ENCODE results near the gene ITIH3. TPM values are rescaled to one million over a fixed set of nuclear protein-coding genes. Genes with fewer than 3 reads are reported as not detected.

The ITIH3 gene
- total RNA-seq, 1 experiment from 2014 or later = not detected

- Histone ChIP-seq H3K27me3 (replicated peaks; ENCODE audit: insufficient read depth, low read depth, low read length, poor library complexity) (no peaks in the 10 kb centered on the region), H3K4me1 (ENCODE audit: insufficient read depth, low read length, poor library complexity, severe bottlenecking) (no peaks in the 10 kb centered on the region), H3K9me3 (ENCODE audit: low read depth, low read length, poor library complexity, severe bottlenecking) (no peaks in the 10 kb centered on the region), H3K27ac (ENCODE audit: low read depth, low read length, poor library complexity, severe bottlenecking) (no peak overlapping the region), H3K4me3 (ENCODE audit: low read depth, low read length, poor library complexity, severe bottlenecking) (no peak overlapping the region), H3K36me3 (ENCODE audit: insufficient read depth, low read length, poor library complexity, severe bottlenecking) (no peaks in the 10 kb centered on the region)
- BruUV-seq (replicated peaks) = no TSS peak
- DNase-seq (ENCODE audit: low spot score) = no peak
- intact Hi-C loops (cut with micrococcal nuclease; ENCODE audit: unreplicated experiment) = no loop called here
- ChIA-PET CTCF (no interaction called here), POLR2A (ENCODE audit: low non-redundant PET) (no interaction called here)
- TF ChIP-seq, protein P1, sequence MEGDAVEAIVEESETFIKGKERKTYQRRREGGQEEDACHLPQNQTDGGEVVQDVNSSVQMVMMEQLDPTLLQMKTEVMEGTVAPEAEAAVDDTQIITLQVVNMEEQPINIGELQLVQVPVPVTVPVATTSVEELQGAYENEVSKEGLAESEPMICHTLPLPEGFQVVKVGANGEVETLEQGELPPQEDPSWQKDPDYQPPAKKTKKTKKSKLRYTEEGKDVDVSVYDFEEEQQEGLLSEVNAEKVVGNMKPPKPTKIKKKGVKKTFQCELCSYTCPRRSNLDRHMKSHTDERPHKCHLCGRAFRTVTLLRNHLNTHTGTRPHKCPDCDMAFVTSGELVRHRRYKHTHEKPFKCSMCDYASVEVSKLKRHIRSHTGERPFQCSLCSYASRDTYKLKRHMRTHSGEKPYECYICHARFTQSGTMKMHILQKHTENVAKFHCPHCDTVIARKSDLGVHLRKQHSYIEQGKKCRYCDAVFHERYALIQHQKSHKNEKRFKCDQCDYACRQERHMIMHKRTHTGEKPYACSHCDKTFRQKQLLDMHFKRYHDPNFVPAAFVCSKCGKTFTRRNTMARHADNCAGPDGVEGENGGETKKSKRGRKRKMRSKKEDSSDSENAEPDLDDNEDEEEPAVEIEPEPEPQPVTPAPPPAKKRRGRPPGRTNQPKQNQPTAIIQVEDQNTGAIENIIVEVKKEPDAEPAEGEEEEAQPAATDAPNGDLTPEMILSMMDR (conservative IDR thresholded peaks at IDR 0.05; ENCODE audit: low read depth, low read length) = no peak
- no peak for TF ChIP-seq EZH2 (IDR thresholded peaks at IDR 0.05; ENCODE audit: borderline replicate concordance, low read depth, low read length, poor library complexity, severe bottlenecking)
These were observed 21.1 kb upstream of the ITIH3 start for GRCh38 chr3:52773361-52774065.

- intact Hi-C loops (cut with micrococcal nuclease; ENCODE audit: unreplicated experiment) = no loop called here
- no peak for DNase-seq (ENCODE audit: low spot score)
- TF ChIP-seq, protein P1 (conservative IDR thresholded peaks at IDR 0.05; ENCODE audit: low read depth, low read length) = no peak
- no peak for TF ChIP-seq EZH2 (IDR thresholded peaks at IDR 0.05; ENCODE audit: borderline replicate concordance, low read depth, low read length, poor library complexity, severe bottlenecking)
- Histone ChIP-seq H3K4me1 (ENCODE audit: insufficient read depth, low read length, poor library complexity, severe bottlenecking) (no peaks in the 10 kb centered on the region), H3K4me3 (ENCODE audit: low read depth, low read length, poor library complexity, severe bottlenecking) (no peak overlapping the region), H3K36me3 (ENCODE audit: insufficient read depth, low read length, poor library complexity, severe bottlenecking) (no peaks in the 10 kb centered on the region), H3K27me3 (replicated peaks; ENCODE audit: insufficient read depth, low read depth, low read length, poor library complexity) (no peaks in the 10 kb centered on the region), H3K27ac (ENCODE audit: low read depth, low read length, poor library complexity, severe bottlenecking) (no peak overlapping the region), H3K9me3 (ENCODE audit: low read depth, low read length, poor library complexity, severe bottlenecking) (no peaks in the 10 kb centered on the region)
- ChIA-PET CTCF (no interaction called here), POLR2A (ENCODE audit: low non-redundant PET) (no interaction called here)
- no TSS peak for BruUV-seq (replicated peaks)
These were observed 20.4 kb upstream of the ITIH3 start for GRCh38 chr3:52774066-52774713.

- TF ChIP-seq, protein P1 (conservative IDR thresholded peaks at IDR 0.05; ENCODE audit: low read depth, low read length) = no peak
- TF ChIP-seq EZH2 (IDR thresholded peaks at IDR 0.05; ENCODE audit: borderline replicate concordance, low read depth, low read length, poor library complexity, severe bottlenecking) = no peak
- CTCF ChIA-PET = no interaction called here
These were observed 19.4 kb upstream of the ITIH3 start for GRCh38 chr3:52774901-52775864.

More at GRCh38 chr3:52774901-52775864, 19.4 kb upstream of the ITIH3 start:
- peak; percentile 2 for DNase-seq (ENCODE audit: low spot score)
- no peaks in the 10 kb centered on the region for H3K27me3 ChIP-seq (replicated peaks; ENCODE audit: insufficient read depth, low read depth, low read length, poor library complexity)
- no peak overlapping the region for H3K27ac ChIP-seq (ENCODE audit: low read depth, low read length, poor library complexity, severe bottlenecking)
- POLR2A ChIA-PET (ENCODE audit: low non-redundant PET) = no interaction called here
- intact Hi-C loops (cut with micrococcal nuclease; ENCODE audit: unreplicated experiment) = no loop called here
- no peaks in the 10 kb centered on the region for H3K4me1 ChIP-seq (ENCODE audit: insufficient read depth, low read length, poor library complexity, severe bottlenecking)
- H3K4me3 ChIP-seq (ENCODE audit: low read depth, low read length, poor library complexity, severe bottlenecking) = no peak overlapping the region
- BruUV-seq (replicated peaks) = no TSS peak
- no peaks in the 10 kb centered on the region for H3K9me3 ChIP-seq (ENCODE audit: low read depth, low read length, poor library complexity, severe bottlenecking)
- no peaks in the 10 kb centered on the region for H3K36me3 ChIP-seq (ENCODE audit: insufficient read depth, low read length, poor library complexity, severe bottlenecking)

Measured in A673 (cell line).